GM21717 (cell line): ENCODE data around the gene CXCL13.
"Not testable (repeated sequence)": the region's sequence is repeated elsewhere in the genome, so short reads cannot be mapped to it uniquely, and the experiment has no call there.

ENCODE experiments used
- ATAC-seq: cut with Tn5 transposase; IDR thresholded peaks from one replicate; pipeline ENCODE4 v1.9.1; 2021; ENCODE audit warnings: mild to moderate bottlenecking, moderate library complexity; ENCODE audit not compliant: unreplicated experiment

The CXCL13 gene

DNA sequence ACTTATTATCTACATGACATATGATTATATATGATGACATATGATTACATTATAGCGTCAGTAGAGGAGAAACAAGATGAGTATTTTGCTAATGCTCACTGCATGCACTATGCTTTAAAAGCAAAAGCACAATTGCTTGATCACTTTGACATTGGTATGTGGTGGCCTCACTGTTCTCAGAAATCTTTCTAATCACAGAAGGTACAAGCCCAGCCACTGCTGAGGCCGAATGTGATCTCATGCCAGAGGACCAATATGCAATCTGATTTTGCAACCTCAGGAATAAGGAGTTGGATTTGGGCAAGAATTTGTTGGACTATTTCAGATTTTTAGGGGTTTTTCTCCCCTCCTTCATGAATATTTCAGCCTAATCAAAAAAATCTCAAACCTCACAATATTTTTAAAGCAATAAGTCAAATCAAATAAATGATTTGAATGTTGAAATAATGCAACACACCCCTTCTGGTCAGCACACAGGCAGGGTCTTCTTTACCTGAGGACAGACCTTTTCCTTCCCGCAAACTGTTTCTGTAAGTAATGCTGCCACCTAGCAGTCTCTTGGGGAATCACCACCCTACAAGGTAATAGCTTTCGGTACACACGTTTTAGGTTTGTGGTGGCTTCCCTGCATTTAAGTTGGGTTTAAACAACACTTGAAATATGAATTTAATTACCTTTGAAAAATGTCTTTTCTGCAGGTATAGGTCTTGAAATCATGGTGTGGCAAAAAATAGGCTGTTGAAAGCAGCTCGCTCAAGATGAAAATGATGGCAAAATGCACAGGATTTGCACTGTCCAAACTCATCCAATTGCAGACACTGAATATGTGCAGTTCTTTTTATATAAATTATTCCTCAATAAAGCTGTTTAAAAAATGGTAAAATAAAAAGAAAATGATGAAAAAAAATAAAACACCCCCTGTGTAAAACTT is 4.8 kb upstream of the CXCL13 start:
- ATAC-seq = no peak

DNA sequence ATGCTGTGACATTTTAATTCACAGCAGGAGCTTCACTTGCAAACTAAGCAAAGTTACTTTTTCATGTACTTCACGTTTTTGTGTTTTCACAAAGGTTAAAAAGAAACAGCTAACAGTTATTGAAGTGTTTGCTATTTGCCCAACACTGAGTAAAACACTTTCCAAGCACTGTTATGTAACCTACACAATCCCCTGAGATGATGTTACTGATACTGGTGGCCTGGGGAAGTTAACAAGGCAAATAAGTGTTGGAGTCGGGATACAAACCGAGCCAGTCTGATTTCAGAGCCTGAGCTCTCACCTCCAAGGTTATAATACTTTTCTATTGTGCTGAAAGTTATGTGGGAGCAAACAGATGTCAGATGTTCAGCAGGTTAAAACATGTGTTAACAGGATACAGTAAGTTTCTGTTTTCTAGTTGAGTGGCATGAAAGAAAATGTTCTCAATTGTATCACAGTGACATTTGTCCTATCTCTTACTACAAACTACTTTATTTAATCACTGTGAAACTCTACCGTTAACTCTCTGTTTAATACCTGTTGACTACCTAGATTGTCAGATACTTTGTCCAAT is 3.9 kb upstream of the CXCL13 start:
- peak; percentile 61 for ATAC-seq

DNA sequence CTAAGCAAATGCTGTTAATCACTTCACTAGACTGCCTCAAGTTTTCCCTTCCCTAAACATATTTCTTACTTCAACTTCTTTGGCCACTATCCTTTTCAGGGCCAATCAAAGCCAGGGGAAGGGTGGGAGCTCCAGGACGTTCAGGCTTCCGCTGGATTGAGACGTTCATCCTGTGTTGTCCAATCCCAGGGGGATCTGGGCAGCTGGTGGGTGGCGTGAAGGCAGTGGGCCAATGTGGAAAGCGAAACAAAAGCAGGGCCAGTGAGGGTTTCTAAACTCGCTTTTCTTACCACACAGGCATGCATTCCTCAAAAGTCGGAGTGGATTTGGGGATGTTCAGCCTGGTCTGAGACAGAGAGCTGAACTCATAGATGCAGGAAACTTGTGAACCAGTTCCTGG is 7.6 kb downstream of the CXCL13 start:
- no peak for ATAC-seq

DNA sequence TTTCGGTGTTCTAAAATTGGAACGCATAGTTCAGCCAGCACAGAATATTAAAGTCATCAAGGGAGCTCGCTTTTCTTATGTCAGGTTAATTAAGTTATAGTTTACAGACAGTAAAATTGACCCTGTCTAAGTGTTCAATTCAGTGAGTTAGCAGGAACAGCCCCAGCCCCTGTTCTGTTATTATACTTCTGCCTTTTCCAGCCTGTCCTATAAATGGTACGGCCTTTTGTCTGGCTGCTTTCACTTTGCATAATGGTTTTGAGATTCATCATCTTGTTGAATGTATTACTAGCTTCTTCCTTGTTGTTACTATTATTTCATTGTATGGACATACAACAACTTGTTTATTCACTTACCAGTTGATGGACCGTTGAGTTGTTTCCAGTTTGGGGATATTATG is 9.5 kb downstream of the CXCL13 start:
- peak; percentile 69 for ATAC-seq

DNA sequence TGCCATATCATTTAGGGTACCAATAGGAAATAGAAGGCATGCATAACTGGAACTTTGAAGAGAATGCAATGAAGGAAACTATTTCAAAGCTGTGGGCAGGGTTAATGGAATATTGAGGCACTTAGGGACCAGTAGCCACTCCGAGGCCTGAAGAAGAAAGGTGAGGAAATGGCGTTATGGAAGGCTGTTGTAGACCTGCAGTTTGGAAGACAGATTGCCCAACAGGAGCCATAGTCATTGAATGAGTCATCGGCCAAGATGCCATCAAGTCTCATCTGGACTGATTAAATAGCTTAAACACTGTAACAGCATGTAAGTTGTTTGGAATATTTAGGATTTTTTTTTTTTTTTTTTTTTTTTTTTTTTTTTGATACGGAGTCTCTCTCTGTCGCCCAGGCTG is 11.6 kb downstream of the CXCL13 start:
- no peak for ATAC-seq

DNA sequence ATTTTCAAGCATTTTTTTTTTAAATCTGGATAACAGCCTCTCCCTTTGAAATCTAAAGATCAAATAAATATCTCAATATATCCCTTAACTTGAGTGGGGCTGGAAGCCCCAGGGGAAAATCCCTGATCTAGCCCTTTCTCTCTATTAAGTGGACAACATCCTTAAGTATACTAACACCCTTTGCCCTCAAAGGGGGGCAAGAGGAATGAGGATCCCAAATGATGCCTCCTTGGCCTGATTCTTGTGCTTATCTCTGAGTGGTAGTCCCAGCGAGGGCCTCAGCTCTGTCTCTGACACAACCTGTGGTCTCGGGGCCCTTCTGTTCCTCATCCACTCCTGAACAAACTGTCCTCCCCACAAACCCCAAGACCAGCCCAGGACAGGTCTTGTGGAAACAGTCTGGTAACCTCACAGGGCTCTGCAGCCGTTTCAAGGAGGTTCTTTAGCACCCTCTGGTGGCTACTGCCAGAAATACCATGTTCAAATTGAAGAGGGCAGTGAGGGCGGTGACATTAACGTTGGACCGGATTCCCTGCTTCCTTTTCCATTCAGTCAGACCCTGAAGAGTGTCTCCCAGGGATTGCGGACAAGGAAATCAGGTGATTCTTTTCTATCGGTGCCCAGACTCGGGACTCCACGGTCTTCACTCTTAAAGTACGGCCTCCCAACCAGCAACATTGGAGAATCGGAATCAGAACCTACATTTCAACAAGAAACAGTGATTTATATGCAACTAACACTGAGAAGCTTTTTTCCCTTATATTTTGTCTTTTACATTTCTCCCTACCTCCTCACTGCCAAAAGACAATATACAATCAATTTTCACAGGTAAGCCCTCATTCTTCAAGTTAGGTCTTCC is 13.0 kb downstream of the CXCL13 start:
- peak; percentile 75 for ATAC-seq

DNA sequence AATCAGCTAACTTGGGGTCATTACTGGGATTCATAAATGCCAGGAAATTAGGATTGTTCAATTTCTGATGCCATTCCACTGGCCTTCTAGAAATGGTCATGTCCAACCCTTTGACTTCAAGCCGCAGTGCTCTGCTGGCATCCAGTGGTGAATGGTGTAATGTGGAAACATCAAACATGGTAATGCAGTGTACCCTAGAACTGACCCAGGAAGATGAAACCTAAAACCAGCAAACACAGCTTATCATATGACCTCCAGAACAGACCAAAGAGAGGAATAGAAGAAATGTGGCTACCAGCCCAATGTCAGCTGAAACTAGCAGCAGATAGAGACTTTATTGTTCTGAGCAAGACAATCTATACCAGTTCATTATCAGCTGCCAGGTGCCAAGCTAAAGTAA is 13.8 kb downstream of the CXCL13 start:
- no peak for ATAC-seq

DNA sequence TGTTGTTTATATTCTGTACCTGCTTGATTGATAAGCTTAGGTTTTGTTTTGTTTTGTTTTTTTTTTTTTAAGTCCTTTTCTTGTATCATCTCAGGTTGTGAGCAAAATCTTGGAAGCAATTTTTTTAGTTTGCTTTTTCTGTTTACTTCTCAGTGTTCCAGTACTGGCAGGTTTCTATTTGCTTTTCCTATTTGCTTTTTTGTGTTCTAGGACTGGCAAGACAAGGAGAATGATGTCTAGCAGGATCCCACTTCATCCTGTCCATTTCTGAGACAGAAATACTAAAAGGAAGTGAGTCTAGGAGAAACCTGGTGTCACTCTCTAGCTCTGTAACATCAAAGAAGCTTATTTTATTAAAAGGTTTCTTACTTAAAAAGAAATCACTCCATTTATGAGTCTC is 15.6 kb downstream of the CXCL13 start:
- no peak for ATAC-seq

DNA sequence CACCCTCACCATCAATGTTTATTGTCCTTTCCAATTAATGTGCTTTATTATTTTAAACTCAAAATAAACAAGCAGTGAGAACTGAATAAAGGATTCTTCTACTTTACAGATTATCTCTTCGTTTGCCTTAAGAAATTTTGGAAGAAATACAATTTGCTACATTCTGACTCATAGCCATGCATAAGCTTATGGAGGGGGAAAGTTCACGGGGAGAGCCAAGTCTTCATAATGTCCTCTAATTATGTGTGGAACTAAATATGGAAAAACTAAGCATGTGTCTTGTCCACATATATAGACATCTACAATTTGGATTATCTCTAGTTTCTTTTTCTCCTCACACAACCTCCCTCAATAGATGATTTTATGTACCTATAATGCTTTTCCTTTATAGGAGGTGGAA is 17.5 kb downstream of the CXCL13 start:
- ATAC-seq = no peak

DNA sequence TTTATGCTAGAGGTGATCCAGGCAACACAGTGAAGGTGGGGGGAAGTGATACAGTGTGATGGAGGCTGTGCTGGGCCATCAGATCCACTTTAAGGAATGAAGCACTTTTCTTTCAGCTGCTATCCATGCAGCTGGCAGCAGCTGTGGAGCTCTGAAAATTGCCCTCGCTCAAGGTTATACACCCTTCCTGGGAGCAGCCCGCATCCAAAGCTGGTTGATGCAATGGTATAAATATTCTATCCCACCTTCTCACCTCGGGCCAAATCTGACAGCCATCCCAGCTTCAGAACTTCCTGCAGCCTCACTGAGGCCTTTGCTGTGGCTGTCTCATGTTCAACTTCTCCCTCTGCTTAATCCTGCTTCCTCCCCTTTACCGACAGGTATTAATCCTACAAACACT is 18.6 kb downstream of the CXCL13 start:
- no peak for ATAC-seq

DNA sequence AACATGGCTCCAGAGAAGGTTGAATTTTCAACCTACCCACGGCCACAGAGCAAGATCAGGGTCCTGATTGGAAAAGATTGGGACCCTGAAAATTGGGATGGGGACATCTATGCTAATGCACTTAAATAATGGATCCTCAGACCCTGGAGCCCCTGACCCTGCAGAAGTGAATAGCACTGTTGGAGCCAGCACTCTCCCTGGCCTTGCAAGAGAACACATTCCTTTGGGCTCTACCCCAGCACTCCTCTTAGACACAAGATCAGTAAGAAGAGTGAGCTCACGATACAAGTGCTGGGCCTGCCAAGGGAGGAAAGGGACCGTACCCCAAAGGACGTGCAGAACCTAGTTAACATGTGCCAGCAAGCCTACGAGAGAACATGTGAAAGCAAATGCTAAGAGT is 19.9 kb downstream of the CXCL13 start:
- no peak for ATAC-seq

DNA sequence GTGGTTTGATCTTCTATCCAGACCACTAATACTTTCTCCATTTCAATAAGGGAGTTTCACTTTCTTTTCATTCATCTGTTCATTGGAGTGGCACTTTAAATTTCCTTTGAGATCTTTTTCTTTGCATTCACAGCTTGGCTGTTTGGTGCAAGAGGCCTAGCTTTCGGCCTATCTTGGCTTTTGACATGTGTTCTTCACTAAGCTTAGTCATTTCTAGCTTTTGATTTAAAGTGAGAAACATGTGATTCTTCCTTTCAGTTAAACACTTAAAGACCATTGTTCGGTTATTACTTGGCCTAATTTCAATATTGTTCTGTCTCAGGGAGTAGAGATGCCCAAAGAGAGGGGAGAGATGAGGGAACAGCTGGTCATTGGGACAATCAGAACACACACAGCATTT is 24.3 kb downstream of the CXCL13 start:
- peak; percentile 87 for ATAC-seq

DNA sequence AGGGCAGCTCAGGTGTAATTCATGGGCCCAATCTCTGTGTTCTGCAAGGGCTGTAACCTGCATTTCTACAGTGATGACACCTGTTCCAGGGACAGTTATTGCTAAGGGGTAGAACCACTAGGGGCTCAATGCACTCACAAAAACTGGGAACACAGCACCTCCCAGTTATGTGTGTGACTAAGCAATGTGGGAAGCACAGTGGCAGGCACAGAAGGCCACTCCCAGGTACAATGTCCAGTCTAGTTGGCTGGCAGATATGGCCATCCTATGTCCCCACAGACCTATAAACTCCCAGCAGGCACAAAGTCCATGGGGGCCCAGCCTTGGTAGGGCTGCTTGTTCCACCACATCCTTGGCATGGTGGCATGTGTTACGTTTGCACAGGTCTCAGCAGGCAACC is 25.7 kb downstream of the CXCL13 start:
- ATAC-seq = no peak

DNA sequence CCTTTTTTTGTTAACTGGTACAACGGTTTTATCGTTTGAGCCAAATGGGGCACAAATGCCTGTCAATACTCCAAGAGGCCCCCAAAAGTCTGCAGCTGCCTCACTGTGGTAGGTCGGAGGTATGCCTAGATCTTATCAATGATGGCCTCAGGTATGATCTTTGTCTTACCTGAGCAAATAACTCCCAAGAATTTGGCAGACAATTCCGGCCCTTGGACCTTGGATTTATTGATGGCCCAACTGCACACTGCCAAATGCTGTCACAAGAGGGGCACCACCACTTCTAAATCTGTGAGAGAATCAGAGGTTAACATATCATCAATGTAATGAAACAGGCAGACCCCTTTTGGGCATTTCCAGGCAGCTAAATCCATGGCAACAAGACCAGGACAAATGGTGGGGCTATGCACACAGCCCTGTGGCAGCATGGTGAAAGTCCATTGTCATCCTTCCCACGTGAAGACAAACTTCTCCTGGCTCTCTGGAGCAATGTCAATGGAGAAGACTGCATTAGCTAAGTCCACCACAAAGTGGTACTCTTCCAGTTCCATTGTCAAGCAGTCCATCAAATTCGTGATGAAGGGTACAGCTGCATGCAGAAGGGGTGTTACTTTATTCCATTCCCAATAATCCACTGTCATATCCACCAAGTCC is 28.6 kb downstream of the CXCL13 start:
- no peak for ATAC-seq

DNA sequence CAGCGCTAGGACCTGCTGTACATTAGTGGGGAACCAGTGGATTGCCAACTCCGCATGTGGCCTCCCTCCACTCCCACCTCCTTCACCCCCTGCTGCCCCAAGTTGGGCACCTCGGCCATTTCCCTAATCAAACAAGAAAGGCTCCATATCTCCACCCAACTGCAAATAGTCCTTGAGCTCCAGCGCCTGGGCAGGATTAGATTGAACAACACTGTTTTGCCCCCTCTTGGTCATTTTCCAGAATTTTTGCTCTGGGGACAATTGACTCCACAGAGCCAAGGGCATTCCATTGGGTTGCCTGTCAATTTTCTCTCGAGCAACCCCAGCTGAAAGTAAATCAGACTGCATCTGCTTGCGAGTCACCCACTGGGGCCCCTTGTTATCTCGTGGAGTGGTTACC is 29.6 kb downstream of the CXCL13 start:
- no peak for ATAC-seq

DNA sequence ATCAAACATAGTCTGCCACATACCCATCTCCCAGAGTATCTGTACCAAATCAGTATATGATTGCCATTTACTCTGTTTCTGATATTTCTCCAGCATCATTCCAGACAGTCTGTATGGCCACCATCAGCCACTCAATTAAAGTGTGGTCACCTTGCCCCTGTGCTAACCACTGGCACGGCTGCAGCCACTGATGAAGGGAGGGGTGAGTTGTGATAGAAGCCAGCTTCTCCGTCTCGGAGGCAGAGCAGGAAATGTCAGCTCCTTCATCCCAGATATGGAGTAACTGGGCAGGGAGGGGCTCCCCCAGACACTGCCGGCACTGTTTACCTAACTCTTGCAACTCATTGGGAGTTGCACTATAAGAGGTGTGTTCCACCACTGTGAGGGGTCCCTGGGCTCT is 30.3 kb downstream of the CXCL13 start:
- ATAC-seq = no peak

DNA sequence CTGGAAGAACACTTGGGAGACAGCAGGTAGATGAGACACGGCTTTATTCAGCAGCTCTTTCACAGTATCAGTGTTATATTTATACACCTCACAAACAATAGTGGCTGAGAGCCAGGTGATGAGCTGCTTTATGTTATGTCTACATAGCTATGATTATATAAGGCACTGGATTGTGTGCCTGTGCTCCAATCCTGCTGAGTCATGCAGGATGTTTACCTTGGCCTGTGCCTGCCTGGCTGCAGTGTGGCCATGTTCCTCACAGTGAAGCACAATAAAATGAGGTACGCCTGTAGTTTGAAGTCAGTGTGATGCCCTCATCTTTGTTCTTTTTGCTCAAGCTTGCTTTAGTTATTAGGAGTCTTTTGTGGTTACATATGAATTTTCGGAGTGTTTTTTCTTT is 31.3 kb downstream of the CXCL13 start:
- ATAC-seq = no peak

DNA sequence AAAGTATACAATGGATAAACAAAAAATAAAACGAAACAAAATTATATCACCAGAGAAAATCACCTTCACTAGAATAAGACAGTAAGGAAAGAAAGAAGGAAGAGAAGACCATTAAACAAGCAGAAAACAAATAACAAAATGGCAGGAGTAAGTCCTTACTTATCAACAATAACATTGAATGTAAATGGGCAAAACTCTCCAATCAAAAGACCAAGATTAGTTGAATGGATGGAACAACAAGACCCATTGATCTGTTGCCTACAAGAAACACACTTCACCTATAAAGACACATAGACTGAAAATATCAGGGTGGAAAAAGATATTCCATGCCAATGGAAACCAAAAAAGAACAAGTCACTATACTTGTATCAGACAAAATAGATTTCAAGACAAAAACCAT is 38.4 kb downstream of the CXCL13 start:
- not testable (repeated sequence) for ATAC-seq

DNA sequence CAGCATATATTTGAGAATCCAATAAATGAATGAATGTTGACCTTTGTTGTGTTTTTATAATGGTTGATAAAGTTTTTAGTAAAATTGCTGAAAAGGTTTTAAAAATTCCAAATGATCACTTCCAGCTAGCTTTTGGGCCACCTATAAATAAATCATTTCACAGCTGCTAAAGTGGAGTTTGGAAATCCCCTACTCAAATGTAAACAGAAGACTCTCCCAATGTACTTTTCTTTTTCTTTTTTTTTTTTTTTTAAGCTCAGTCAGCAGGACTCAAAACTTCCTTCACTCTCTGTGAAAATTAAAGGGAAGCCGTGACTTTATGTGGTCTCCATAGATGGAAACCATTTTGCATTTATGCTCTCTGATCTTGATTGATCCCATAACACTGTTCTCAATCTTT is 45.2 kb downstream of the CXCL13 start:
- ATAC-seq = no peak

DNA sequence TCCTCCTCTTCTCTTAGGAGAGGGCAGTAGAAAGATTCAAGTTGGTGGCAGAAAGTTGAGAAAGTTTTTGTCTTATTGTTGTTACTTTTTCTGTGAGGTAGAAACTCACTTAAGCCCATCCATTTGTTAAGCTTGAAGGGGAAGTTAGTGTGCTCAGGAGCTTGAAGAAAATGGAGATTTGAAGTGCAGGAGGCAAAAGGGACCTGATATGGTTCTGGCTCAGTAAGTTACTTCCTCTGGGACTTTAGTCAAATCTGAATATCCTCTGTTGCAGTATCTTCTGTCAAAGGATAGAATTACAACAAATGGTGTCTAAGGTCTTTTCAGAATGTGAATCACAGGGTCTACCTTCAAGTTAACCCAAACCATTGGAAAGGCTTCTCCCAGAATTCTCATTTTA is 46.2 kb downstream of the CXCL13 start:
- no peak for ATAC-seq

DNA sequence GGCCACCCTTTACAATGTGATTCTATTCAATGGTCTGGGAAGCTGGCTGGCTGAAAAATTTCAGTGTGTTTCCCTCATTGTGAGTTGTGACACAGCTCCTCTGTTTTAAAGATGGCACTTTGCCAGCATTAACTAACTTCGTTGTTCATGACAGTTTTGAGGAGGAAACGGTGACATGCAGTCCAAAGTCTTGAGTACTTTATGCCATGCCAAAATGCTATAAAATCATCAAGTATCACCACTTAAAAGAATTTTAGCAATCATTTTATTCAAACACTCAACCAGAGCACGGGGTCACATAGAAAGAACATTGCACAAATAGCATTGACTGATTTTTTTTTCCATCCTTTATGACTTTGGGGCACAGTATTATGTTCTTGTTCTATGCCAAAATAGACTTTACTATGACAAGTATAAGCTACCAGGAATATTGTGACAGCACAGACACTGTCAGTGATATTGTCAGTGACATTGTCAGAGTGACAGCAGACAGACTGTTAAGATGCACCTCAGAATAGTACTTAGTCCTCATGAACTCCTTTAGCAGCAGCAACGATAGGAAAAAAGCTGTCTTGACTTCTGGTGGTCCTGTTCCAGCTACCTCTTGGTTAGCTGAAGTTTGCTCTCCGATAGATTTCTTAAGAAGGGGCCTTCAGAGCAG is 46.7 kb downstream of the CXCL13 start:
- no peak for ATAC-seq
